ENCODE data around the gene HOXD9. TPM values are rescaled to one million over a fixed set of nuclear protein-coding genes. Genes with fewer than 3 reads are reported as not detected.

HOXD9 gene
- polyA plus RNA-seq, 1 experiment = 1.8 TPM

DNA sequence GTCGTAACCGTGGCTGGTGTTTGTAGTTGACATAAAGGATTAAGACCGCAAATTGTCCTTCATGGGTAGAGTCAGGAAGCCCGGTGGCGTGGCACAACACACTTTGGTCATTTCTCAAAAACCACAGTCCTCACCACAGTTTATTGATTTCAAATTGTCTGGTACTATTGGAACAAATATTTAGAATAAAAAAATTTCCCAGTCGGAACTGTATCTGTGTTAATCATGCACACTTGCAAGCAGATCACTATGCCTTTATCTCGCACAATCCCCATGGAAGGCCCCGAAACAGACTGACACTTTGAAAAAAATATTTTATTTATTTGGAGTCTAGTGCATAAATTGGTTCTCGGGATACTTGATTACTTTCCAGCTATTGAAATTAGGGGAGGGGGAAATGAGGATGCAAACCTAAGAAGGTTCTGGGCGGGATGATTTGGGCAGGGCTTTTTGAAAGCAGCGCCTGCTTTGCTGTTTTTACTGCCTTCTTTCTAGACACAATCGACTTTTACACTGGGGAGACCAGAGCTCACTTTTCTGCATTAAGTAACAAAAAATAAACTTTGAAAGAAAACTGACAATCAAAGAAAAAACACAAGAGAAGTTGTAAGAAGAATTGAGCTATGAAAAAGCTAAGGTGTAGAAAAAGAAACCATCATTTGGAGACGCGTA, 50.5 kb downstream of the HOXD9 start:
- ChIA-PET CTCF (no interaction called here), POLR2A (no interaction called here)
- Histone ChIP-seq H3K36me3 (ENCODE audit: control insufficient read depth, insufficient read depth, low read length) (no peaks in the 10 kb centered on the region), H3K4me3 (ENCODE audit: low read depth, low read length) (no peak overlapping the region), H3K27me3 (ENCODE audit: control insufficient read depth, insufficient read depth, low read length) (peaks cover 50% of the 10 kb centered on the region)
- no peak for DNase-seq (ENCODE audit: low read depth)
- TF ChIP-seq, protein P1, sequence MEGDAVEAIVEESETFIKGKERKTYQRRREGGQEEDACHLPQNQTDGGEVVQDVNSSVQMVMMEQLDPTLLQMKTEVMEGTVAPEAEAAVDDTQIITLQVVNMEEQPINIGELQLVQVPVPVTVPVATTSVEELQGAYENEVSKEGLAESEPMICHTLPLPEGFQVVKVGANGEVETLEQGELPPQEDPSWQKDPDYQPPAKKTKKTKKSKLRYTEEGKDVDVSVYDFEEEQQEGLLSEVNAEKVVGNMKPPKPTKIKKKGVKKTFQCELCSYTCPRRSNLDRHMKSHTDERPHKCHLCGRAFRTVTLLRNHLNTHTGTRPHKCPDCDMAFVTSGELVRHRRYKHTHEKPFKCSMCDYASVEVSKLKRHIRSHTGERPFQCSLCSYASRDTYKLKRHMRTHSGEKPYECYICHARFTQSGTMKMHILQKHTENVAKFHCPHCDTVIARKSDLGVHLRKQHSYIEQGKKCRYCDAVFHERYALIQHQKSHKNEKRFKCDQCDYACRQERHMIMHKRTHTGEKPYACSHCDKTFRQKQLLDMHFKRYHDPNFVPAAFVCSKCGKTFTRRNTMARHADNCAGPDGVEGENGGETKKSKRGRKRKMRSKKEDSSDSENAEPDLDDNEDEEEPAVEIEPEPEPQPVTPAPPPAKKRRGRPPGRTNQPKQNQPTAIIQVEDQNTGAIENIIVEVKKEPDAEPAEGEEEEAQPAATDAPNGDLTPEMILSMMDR (IDR thresholded peaks at IDR 0.05; ENCODE audit: insufficient read depth, low read depth, low read length) = no peak

DNA sequence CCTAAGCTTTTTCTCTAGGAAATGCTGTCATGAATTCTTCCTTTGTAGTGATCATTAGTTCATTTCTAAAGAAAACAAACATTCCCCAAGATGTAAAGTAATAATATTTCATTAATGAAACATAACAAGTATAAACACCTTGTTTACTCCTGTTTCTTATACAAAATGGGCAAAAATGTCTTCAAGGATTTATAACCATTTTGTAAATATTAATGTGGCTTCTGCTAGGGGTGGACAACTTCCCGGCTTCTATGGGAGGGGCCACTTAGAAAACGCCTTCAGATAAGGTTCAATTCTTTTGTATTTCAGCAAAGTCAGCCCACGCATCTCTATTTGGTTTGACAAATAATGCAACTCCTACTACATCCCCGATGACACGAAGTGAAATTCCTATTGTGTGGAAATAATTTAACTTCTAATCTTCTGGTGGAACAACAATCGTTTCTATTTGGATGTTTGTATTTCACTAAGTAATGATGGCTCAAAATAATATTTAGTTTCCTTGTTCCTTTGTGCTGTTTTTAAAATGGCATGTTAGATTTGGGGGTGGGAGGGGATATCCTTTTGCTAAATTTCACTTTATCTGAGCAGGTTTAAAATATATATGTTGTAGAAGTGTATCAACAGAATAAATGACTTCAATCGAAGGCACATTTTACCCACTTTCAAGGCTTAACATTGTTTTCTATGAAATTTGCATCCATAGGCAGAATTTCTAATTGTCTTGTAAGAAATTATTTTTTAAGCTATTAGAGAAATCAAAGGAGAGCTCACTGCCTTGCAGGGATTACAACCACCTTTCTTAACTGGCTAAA, 51.3 kb downstream of the HOXD9 start:
- ChIA-PET CTCF (interaction anchor here (0.7 to 1.0 kb wide), 3 partner anchors 14 to 33 kb away, joined by 3 to 4 read pairs (median 3); no protein-coding TSS in a partner anchor), POLR2A (no interaction called here)

DNA sequence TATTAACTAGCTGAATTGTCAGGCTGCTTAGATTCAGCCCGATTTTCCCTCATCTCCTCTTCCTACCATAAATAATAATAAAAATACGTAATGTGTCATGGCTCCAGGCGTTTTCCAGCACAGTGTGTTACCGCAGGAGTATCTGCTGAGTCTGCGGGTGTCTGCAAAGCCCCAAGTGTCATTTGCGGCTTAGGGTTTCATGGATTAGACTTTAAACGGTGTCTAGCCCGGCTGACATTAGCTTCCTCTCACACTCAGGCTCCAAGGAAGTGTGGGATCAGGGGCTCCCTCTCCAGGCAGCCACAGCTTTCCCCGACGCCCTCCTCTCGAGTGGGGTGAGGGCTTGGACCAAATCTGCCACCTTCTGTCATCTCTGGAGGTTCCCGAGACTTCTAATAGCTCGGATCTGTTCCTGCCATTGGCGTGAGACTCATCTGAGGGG, 51.9 kb downstream of the HOXD9 start:
- no peak for DNase-seq (ENCODE audit: low read depth)
- ChIA-PET POLR2A (no interaction called here), CTCF (interaction anchor here (0.7 to 1.0 kb wide), 3 partner anchors 14 to 34 kb away, joined by 3 to 4 read pairs (median 3); no protein-coding TSS in a partner anchor)
- no peaks in the 10 kb centered on the region for H3K36me3 ChIP-seq (ENCODE audit: control insufficient read depth, insufficient read depth, low read length)
- TF ChIP-seq, protein P1 (IDR thresholded peaks at IDR 0.05; ENCODE audit: insufficient read depth, low read depth, low read length) = no peak
- no peak overlapping the region for H3K4me3 ChIP-seq (ENCODE audit: low read depth, low read length)
- H3K27me3 ChIP-seq (ENCODE audit: control insufficient read depth, insufficient read depth, low read length) = peaks cover 61% of the 10 kb centered on the region

More for the DNA sequence above, 51.3 kb downstream of the HOXD9 start:
- TF ChIP-seq, protein P1 (IDR thresholded peaks at IDR 0.05; ENCODE audit: insufficient read depth, low read depth, low read length) = no peak
- H3K4me3 ChIP-seq (ENCODE audit: low read depth, low read length) = no peak overlapping the region
- H3K36me3 ChIP-seq (ENCODE audit: control insufficient read depth, insufficient read depth, low read length) = no peaks in the 10 kb centered on the region
- DNase-seq (ENCODE audit: low read depth) = no peak
- peaks cover 57% of the 10 kb centered on the region for H3K27me3 ChIP-seq (ENCODE audit: control insufficient read depth, insufficient read depth, low read length)

Small RNAs within 50 kb of the gene (small RNA-seq; reads per million reads assigned to genes)
- 358 reads per million, percentile 95 among the genes with 10 or more reads in this experiment for gene MIR10B (ENCODE audit: insufficient read length, low read depth, low replicate concordance)

Other genes starting within 250 kb of the HOXD9 start
- 19.6 and 36.5 TPM in 2 replicates for gene LNPK, start 120.5 kb upstream of the HOXD9 start, polyA plus RNA-seq (2011; rRNA removed)
- not detected in 2 replicates for gene EVX2, start 38.8 kb upstream of the HOXD9 start, polyA plus RNA-seq (2011; rRNA removed)
- gene HOXD13, start 30.0 kb upstream of the HOXD9 start, polyA plus RNA-seq (2011; rRNA removed) = 0.43 and 0.71 TPM in 2 replicates
- gene HOXD12, start 22.9 kb upstream of the HOXD9 start, polyA plus RNA-seq (2011; rRNA removed) = not detected in 2 replicates
- gene HOXD11, start 15.4 kb upstream of the HOXD9 start, polyA plus RNA-seq (2011; rRNA removed) = 9.8 and 9.9 TPM in 2 replicates
- 11.0 and 12.6 TPM in 2 replicates for gene HOXD10, start 5.9 kb upstream of the HOXD9 start, polyA plus RNA-seq (2011; rRNA removed)
- 0.86 and 1.7 TPM in 2 replicates for gene HOXD8, start 7.0 kb downstream of the HOXD9 start, polyA plus RNA-seq (2011; rRNA removed)
- gene HOXD4, start 28.8 kb downstream of the HOXD9 start, polyA plus RNA-seq (2011; rRNA removed) = 0.12 and 0.28 TPM in 2 replicates
- 0.07 TPM in 1 of 2 replicates, not detected in the other for gene HOXD3, start 34.6 kb downstream of the HOXD9 start, polyA plus RNA-seq (2011; rRNA removed)
- not detected in 2 replicates for gene HOXD1, start 65.9 kb downstream of the HOXD9 start, polyA plus RNA-seq (2011; rRNA removed)
- gene MTX2, start 146.7 kb downstream of the HOXD9 start, polyA plus RNA-seq (2011; rRNA removed) = 17.7 and 31.5 TPM in 2 replicates

All from BJ (cell line).